Measurements from ENCODE around the gene INO80E. TPM values are rescaled to one million over a fixed set of nuclear protein-coding genes. Genes with fewer than 3 reads are reported as not detected.

The INO80E gene
- total and polyA plus RNA-seq, 2 donors (not counting 3 experiments of a cell fraction or from before 2014, with no cell fraction given): 42.7 to 76.4 TPM

GRCh38 chr16:29961127-29961478, 34.9 kb upstream of the INO80E start:
- no peaks in the 10 kb centered on the region for H4K20me1 ChIP-seq (replicated peaks; ENCODE audit: control insufficient read depth, extremely low read depth, insufficient read depth, low read length)
- intact Hi-C loops (cut with micrococcal nuclease) (loop anchor here (1.0 kb wide), 2 partner anchors 34 to 98 kb away; partner anchors contain the start of genes CDIPT and HIRIP3), dilution Hi-C loops (cut with MboI; ENCODE audit: extremely low pct_ligation_motif_present, low sequenced_read_pairs) (no loop called here)
- no peaks in the 10 kb centered on the region for H3K9me3 ChIP-seq (replicated peaks; ENCODE audit: control insufficient read depth, insufficient read depth, low read length)
- peaks cover 15% of the 10 kb centered on the region for H3K4me1 ChIP-seq (ENCODE audit: control insufficient read depth, extremely low read depth, insufficient read depth, low read length)
- no TSS peak for BruUV-seq (replicated peaks)
- no peaks in the 10 kb centered on the region for H3K27me3 ChIP-seq (ENCODE audit: control insufficient read depth in 2 of 2, insufficient read depth in 2 of 2, low read length in 2 of 2)
- DNase-seq (ENCODE audit: low read depth, low spot score) (no peak), FAIRE-seq (no peak)
- peak overlapping the region in 2 of 3 experiments; percentile 63 to 82 for H3K4me3 ChIP-seq (replicated peaks in 1 of 3; ENCODE audit: insufficient read depth in 1 of 3, low read depth in 1 of 3, low read length in 3 of 3)
- H3K36me3 ChIP-seq (ENCODE audit: control insufficient read depth in 2 of 2, extremely low read depth in 1 of 2, insufficient read depth in 2 of 2, low read length in 2 of 2): no peaks in the 10 kb centered on the region
- H3K79me2 ChIP-seq (ENCODE audit: control insufficient read depth, insufficient read depth, low read length): peaks cover 2% of the 10 kb centered on the region
- CTCF ChIA-PET: interaction anchor here (0.8 to 3.8 kb wide), 17 partner anchors 8 to 260 kb away, joined by 3 to 16 read pairs (median 5); partner anchors contain the start of genes ASPHD1, KCTD13 and TAOK2
- H3K9ac ChIP-seq (replicated peaks; ENCODE audit: extremely low read depth, insufficient read depth, low read length): no peak overlapping the region
- H2AFZ ChIP-seq (ENCODE audit: low read depth, low read length): peak overlapping the region; percentile 88
- TF ChIP-seq POLR2A (IDR thresholded peaks at IDR 0.05; ENCODE audit: low read depth, low read length) (no peak), GATA2 (IDR thresholded peaks at IDR 0.05; ENCODE audit: insufficient read depth, insufficient read length, low read depth, low read length) (no peak), JUN (IDR thresholded peaks at IDR 0.05; ENCODE audit: borderline replicate concordance, insufficient read depth, insufficient read length, low read depth) (no peak), MAX (IDR thresholded peaks at IDR 0.05; ENCODE audit: insufficient read depth, insufficient read length) (no peak), MYC (IDR thresholded peaks at IDR 0.05; ENCODE audit: low read depth, low read length) (no peak), POLR2AphosphoS5 (IDR thresholded peaks at IDR 0.05; ENCODE audit: insufficient read depth, low read depth, low read length) (no peak)
- TF ChIP-seq, protein P1, sequence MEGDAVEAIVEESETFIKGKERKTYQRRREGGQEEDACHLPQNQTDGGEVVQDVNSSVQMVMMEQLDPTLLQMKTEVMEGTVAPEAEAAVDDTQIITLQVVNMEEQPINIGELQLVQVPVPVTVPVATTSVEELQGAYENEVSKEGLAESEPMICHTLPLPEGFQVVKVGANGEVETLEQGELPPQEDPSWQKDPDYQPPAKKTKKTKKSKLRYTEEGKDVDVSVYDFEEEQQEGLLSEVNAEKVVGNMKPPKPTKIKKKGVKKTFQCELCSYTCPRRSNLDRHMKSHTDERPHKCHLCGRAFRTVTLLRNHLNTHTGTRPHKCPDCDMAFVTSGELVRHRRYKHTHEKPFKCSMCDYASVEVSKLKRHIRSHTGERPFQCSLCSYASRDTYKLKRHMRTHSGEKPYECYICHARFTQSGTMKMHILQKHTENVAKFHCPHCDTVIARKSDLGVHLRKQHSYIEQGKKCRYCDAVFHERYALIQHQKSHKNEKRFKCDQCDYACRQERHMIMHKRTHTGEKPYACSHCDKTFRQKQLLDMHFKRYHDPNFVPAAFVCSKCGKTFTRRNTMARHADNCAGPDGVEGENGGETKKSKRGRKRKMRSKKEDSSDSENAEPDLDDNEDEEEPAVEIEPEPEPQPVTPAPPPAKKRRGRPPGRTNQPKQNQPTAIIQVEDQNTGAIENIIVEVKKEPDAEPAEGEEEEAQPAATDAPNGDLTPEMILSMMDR (IDR thresholded peaks at IDR 0.05; ENCODE audit: extremely low read depth in 1 of 2, insufficient read depth in 1 of 2, low read depth in 1 of 2, low read length in 2 of 2): no peak
- no peak overlapping the region for H3K27ac ChIP-seq (ENCODE audit: insufficient read depth, low read depth, low read length)
- peak overlapping the region; percentile 93 for H3K4me2 ChIP-seq (ENCODE audit: insufficient read depth, low read length)
- POLR2A ChIA-PET: interaction anchor here (2.9 kb wide), 1 partner anchor 12 kb away, joined by 14 read pairs; the partner anchor contains the start of gene TAOK2
- H3K9me1 ChIP-seq (replicated peaks; ENCODE audit: control insufficient read depth, extremely low read depth, insufficient read depth, low read length): no peaks in the 10 kb centered on the region

Measured in endothelial cell of umbilical vein (primary cell).